Measurements from ENCODE around the gene CCDC191. TPM values are rescaled to one million over a fixed set of nuclear protein-coding genes. Genes with fewer than 3 reads are reported as not detected.

The CCDC191 gene
- total RNA-seq, 4 donors from 2014 or later: 3.2 to 5.1 (median 4.1) TPM

DNA sequence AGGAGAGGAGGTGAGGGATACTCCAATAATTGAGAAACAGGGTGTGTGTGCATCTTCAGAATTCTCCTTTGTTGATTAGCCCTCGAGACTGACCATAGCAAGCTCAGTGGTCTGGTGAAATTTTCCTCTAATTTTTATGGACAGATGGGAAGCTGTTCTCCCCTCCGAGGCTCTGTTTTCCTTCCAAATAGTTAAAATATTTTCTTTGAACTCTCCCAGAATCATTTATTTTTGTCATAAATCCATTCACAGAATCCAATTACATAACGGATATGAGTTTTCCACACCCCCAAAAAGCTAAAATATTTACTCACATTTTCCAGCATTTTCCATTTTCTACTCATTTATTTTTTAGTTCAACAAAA, 36.7 kb upstream of the CCDC191 start:
- TF ChIP-seq, protein P1, sequence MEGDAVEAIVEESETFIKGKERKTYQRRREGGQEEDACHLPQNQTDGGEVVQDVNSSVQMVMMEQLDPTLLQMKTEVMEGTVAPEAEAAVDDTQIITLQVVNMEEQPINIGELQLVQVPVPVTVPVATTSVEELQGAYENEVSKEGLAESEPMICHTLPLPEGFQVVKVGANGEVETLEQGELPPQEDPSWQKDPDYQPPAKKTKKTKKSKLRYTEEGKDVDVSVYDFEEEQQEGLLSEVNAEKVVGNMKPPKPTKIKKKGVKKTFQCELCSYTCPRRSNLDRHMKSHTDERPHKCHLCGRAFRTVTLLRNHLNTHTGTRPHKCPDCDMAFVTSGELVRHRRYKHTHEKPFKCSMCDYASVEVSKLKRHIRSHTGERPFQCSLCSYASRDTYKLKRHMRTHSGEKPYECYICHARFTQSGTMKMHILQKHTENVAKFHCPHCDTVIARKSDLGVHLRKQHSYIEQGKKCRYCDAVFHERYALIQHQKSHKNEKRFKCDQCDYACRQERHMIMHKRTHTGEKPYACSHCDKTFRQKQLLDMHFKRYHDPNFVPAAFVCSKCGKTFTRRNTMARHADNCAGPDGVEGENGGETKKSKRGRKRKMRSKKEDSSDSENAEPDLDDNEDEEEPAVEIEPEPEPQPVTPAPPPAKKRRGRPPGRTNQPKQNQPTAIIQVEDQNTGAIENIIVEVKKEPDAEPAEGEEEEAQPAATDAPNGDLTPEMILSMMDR (IDR thresholded peaks at IDR 0.05; ENCODE audit: low read depth): no peak

DNA sequence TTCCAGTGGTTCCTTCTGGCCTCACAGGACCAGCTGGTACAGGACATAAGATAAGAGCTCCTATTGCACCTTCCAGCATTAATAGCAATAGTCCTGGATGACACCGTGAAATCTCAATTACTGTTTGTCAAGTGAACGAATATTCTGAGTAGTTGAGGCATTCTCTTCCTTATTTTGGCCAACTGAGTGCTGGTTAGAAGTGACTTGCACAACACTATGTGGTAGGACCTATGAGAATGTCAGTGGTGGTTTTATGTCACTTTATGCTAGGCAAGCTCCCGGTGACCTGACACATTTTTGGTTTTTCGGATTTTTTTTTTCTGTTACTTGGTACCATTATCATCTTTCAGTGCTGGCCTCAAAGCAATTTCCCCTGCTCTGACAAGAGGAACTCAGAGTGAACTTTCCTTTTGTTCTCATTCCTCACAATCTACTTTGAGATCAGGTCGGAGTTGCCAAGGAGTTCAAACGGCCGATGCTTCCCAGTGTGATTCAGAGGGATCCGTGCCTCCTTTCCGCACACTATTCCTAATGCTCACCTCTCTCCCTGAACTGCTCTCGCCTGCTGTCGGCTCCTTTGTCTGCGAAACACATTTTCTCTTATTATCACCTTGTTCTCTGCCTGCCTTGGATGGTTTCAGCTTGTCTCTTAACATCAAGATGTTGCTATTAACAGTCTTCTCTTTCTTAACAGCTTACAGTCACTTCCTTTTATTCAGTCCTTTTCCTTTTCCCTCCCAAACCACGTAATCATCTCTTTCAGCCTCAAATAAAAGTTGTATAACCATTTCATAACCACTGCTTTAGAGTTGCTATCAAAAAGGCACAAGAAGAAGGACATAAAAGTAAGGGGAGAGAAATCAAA, 36.1 kb upstream of the CCDC191 start:
- TF ChIP-seq, protein P1 (IDR thresholded peaks at IDR 0.05; ENCODE audit: low read depth): no peak

DNA sequence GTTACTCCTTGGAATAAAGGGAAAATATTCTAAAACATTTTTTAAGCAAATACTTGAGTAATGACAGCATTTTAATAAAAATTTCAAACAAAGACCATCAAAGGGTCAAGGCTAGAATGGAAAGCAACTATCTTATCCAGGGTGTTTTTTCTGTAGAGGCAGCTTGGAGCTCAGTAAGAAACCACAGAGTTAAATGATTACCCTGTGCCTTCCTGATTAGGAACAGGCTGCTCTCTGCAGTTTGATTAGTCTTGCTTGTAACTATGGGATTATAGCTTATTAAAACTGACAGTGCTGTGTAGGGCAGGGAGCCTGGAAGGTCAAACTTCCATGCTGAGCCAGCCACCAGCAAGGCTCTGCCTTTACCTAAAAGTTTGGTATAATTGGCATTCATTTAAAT, 33.3 kb upstream of the CCDC191 start:
- TF ChIP-seq, protein P1 (IDR thresholded peaks at IDR 0.05; ENCODE audit: low read depth): no peak

DNA sequence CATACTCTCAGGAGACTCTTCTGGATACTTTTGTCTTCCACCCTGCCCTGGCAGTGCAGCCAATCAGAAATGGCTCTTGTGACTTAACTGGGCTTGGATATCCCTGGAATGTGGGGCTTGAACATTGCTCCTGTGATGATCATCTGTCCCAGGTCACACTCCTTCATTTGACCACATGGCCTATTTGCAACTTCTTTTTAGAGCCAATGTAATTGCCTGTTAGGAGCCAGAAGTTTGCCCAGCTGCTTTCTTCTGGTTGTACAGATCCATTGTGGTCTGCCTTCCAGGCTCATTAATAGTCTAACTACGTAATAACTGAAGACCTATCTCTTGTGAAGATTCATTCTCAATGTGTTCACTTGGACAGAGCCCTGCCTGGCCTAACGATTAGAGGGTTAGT, 30.0 kb upstream of the CCDC191 start:
- TF ChIP-seq, protein P1 (IDR thresholded peaks at IDR 0.05; ENCODE audit: low read depth): no peak

DNA sequence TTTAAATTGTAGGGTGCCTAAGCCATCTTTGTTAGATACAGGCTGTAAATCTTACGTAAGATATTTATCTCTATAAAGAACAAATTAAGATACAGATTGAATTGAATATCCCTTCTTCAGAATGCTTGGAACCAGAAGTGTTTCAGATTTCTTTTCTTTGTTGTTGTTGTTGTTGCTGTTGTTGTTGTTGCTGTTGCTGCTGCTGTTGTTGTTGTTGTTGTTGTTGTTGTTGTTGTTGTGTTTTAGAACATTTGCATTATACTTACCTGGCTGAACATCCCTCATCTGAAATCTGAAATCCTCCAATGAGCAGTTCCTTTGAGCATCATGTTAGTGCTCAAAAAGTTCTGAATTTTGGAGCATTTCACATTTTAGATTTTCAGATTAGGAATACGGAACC, 26.8 kb upstream of the CCDC191 start:
- TF ChIP-seq, protein P1 (IDR thresholded peaks at IDR 0.05; ENCODE audit: low read depth): no peak

DNA sequence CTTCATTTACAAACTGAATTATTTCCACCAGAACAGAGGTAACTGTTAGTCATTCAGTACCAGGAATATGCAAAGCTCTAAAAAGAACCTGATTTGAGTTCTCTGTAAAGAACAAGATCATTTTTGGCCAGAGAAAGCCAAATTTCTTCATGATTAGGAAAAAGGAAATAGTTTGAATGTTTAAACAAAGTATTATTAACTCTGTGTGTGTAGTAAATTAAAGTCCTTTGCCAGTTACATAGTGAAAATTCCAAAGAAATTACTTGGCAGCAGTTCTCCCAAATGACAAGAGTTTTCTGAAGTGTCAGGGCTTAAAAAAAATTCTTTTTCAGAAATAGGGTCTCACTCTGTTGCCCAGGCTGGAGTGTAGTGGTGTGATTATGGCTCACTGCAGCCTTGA, 24.7 kb upstream of the CCDC191 start:
- TF ChIP-seq, protein P1 (IDR thresholded peaks at IDR 0.05; ENCODE audit: low read depth): no peak

DNA sequence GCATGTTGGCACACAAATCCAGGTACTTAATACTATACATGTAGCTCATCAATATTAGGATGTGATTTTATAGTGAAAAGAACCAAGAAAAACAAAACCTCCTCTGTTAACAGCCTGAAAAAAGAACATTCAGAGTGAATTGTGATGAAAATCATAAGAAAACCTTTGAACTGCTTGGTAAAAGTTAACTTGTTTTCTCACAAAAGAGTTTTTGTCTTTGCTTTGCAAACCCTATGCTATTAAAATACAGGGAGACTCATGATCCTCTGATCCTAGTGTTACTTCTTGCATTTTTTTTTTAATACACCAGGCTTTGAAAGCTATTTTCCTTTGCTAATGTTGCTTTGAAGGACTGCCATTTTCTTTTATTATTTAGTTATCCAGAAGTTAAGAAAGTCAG, 23.9 kb upstream of the CCDC191 start:
- TF ChIP-seq, protein P1 (IDR thresholded peaks at IDR 0.05; ENCODE audit: low read depth): no peak
